ENCODE data around the gene LHX2. TPM values are rescaled to one million over a fixed set of nuclear protein-coding genes. Genes with fewer than 3 reads are reported as not detected.

The LHX2 gene, protein sequence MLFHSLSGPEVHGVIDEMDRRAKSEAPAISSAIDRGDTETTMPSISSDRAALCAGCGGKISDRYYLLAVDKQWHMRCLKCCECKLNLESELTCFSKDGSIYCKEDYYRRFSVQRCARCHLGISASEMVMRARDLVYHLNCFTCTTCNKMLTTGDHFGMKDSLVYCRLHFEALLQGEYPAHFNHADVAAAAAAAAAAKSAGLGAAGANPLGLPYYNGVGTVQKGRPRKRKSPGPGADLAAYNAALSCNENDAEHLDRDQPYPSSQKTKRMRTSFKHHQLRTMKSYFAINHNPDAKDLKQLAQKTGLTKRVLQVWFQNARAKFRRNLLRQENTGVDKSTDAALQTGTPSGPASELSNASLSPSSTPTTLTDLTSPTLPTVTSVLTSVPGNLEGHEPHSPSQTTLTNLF
- total RNA-seq = under 0.01 and 0.16 TPM in 2 replicates

DNA sequence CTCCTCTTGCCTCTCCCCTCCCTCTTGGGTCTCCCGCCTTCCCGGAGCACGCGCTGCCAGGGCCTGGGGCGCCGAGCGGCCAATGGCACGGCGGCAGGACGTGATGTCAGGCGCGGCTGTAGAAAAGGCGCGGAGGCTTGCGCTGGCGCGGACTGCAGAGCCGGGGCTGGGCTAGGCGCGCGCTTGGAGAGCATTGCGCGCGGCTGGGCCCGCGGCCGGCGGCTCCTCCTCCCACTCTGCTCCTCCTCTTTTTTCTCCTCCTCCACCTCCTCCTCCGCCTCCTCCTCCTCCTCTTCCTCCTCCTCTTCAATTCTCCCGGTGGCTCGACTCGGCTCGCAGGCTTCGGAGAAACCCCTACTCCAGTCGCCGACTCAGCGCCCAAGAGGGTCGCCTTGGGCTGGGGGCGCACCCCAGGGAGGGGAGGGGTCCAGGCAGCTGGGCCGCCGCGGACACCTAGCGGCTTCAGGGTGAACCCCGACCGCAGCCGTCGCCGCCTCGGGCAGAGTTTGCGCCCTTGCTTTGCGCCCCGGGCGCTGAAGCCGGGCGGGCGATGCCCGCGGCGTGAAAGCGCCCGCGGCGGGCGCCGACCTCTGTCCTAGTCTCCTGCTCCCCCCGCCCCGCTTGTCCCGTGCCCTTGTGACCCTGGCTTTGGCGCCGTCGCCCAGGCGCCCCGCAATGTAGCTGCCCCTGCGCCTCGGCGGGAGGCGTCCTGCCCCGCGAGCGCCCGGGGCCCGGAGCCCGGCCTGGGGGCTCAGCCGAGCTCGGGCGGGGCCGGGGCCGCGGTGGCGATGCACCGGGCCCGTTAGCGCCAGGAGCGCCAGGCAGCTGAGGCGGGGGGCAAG lies at the start of gene LHX2:
Gene LHX2, plus strand, starts transcription at position 309 of the 842 bp plus-strand sequence. CDS start 581 bp downstream, outside the sequence.

Other genes with a start within 250 kb of the LHX2 start
- 7.8 and 26.2 TPM in 2 replicates for gene DENND1A, start 81.6 kb upstream of the LHX2 start, total RNA-seq
- 65.6 and 66.4 TPM in 2 replicates for gene NEK6, start 246.2 kb downstream of the LHX2 start, total RNA-seq